NCI-H1417 (cell line): ENCODE data around the gene C1orf210.

Experiments
- DNase-seq, 3 experiments: peaks; one replicate each; lab custom pipeline; 2025; lab: John Stamatoyannopoulos, UW

C1orf210 gene

GRCh38 chr1:43247256-43247921 lies 38.0 kb downstream of the C1orf210 start:
- no peak for DNase-seq

DNA sequence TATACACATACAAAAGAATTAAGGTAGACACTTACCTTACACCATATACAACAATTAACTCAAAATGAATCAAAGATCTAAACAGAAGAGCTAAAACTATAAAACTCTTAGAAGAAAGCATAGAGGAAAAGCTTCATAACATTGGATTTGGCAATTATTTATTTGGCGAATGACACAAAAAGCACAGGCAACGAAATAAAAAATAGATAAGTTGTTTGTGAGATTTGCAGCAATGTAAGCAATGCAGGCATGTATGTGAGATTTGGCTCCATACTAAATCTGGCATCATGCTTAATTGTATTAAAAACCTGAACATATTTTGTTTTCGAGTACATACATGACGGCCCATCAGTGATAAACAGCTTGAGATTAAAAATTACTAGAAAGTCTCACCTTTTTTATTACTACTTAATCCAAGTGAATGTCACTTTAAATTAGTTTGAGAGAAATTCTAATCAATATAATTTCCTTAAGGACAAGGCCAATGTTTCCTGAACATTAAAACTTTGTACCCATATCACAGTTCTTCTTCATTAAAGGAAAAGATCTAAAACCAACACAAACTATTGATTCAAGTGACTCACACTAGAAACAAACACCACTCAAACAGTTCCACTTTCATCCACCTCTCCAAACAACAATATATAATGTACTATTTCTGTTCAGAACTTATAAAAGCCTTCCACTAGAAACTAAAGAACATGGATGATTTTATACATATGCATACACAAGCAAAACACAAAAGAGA lies 38.7 kb downstream of the C1orf210 start:
- no peak for DNase-seq

DNA sequence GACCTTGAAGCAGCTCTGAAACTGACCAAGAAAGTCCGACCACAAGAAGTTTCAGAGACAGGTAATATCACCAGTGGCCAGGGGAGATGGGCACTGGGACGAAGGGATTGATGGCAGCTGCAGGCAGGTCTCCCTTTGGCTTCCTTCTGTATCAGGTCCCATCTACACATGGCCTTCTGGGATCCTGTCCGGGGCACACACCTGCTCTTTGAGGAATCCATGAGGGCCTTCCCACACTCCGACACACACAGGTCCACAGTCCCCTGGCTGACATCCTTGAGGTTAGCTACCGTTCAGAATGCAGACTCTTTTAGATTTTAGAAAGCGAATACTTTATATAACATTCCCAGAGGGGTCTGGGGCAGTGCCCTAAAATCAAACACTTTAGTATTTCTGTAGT lies 42.1 kb downstream of the C1orf210 start:
- DNase-seq: no peak

DNA sequence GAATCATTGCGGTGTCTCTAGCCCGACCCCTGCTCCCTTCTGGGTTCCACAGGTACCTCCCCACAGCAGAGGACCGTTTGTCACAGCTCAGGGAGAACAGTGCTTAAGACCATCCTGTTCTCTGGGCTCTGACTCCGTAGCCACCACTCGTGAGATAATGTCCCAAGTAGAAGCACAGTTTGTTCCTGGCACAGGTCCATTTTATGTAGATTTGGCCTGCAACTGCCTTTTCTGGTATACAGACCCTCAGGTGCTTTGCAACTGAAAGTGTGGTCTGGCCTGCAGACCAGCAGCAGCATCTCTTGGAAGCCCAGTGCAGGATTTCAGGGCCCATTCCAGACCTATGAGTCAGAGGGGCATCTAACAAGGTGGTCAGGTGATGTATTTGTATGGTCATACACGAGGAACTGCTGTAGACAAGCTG lies 44.0 kb downstream of the C1orf210 start:
- DNase-seq: no peak

DNA sequence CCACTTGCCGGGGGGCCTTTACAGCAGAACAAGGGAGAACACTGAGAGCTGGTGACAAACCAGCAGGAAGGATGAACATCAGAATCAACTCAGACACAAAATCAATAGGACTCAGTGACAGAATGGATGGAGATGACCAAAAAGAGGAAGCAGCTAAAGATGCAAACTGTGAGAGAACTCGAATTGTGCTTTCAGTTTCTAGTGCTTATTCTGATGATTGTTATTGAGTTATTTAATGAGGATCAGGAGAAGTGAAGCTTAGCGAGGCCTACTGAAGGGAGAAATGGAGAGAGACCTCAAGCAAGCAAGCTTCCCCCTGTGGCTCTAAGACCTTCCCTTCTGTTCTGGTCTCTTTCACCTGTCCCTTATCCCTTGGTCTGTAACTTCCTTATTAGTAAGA lies 45.9 kb downstream of the C1orf210 start:
- DNase-seq: no peak

DNA sequence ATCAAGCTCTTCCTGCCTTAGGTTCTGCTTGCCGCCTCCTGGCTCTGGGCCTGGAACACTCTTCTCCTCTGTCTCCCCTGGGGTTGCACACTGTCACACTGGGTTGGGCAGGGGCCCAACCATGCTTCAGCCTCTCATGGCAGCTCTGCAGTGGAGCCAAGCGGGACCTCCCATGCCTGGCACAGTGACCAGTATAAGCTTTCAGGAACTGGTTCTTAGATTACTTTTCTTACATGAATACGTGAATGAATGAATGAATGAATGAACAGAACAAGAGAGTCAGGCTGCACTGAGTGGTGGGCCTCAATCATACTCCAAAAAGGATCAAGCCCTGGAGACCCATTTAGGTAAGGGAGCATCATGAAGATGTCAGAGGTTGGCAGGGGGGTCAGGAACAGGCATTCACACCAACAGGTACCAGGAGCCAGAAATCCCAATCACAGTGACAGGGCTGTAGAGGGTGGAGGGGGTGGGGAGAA lies 46.4 kb downstream of the C1orf210 start:
- DNase-seq: no peak

DNA sequence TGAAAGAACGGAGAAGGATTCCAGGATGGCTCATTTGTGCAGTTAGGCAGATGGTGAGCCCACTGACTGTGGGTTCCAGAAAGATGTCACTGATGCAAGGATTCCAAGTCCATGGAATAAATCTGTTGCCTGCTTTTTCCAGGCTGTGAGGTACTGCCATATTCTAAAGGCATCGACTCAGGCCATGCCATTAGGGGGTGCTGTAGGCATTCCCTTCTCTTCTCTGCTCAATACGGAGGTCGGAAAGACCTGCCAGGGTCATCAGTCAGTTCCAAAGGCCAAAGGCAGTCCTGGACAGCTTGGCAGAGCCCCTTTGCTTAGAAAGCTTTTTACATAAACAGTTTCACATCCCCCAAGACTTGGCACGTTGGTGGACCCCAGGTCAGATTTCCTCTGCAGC lies 47.3 kb downstream of the C1orf210 start:
- DNase-seq: peak; percentile 25 to 73 (median 28)

DNA sequence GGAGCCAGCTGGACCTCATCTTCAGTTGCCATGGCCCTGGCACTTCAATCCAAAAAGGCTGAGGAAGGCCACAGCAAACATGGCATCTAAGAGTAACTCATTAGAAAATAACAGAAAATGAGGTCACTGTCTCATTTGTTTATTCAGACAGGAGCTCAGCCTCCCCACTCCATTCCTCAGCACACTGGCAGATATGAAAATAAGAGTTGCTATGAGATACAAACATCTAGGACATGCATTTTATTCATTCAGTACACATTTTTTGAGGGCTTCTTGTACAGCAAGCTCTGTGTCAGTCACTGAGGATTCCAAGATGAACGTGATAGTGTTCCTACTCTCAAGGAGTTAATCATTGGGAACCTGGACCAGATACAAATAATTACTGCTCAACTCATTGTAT lies 48.3 kb downstream of the C1orf210 start:
- DNase-seq: no peak

- peak in 1 of 3 experiments; percentile 2 for DNase-seq
Observed at GRCh38 chr1:43235451-43236121, 49.8 kb downstream of the C1orf210 start.

DNA sequence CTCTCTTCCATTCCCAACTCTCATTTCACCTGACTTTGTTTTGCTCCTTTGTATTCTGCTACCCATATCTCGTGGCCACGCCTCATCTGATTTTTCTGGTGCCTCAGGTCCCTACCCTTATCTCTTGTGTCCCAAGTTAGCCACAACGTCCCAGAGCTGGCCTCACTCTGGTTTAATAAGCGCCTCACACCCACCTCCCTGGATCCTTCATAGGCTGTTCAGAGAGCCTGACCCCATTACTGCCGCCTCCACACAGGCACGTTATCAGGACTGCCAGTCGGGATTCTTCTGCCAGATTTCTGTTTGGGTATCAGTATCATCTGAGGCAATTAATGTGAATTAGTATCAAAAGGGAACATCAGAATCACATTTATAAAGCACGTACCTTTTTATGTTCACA lies 50.3 kb downstream of the C1orf210 start:
- no peak for DNase-seq

- no peak for DNase-seq
Observed at GRCh38 chr1:43234267-43234666, 51.1 kb downstream of the C1orf210 start.

DNA sequence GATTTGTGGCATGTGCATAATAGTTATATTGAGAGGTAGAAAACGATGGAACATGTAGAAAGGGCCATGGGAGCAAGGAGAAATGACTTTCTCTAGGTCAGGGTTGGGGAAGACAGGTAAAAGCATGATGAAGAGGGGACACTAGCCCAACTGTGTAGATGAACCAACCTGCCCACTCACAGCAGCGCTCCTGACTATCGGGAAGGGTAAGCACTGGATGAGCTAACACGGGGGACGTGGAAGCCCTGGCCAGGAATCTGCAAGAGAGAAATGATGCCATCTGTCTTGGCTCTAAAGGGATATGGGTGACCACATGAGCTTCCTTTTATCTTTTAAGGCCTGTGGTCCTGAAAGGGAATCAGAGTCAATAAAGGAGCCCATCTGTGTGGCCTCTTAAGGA lies 51.8 kb downstream of the C1orf210 start:
- DNase-seq: no peak

- DNase-seq: no peak
Observed at GRCh38 chr1:43232482-43232881, 52.9 kb downstream of the C1orf210 start.

GRCh38 chr1:43232074-43232473 lies 53.3 kb downstream of the C1orf210 start:
- no peak for DNase-seq
